Right atrium auricular region (tissue), 2 donors: ENCODE results near the gene UNC50. TPM values are rescaled to one million over a fixed set of nuclear protein-coding genes. Genes with fewer than 3 reads are reported as not detected.

Experiments
- DNase-seq: peaks from one replicate; pipeline ENCODE4 v3.0.0-alpha.2; 2019; ENCODE audit warnings: low spot score
- H3K27ac ChIP-seq, 2 donors: fragments of 200-600 bp; sonication (generic); 1 replicate in 1 of 2; 2 replicates in 1 of 2; pipeline ENCODE4 v1.5.1; 2016 to 2019
- H3K27me3 ChIP-seq, 2 donors: fragments of 200-600 bp; sonication (generic); one replicate each; pipeline versions ENCODE4 v1.5.1 to v1.6.0; 2017 to 2019
- H3K36me3 ChIP-seq: fragments of 200-600 bp; sonication (generic); one replicate; pipeline ENCODE4 v1.5.1; 2016
- H3K4me1 ChIP-seq, 2 donors: fragments of 200-600 bp; sonication (generic); one replicate each; pipeline versions ENCODE4 v1.5.1 to v1.6.0; 2017 to 2019
- H3K4me3 ChIP-seq, 2 donors: fragments of 200-600 bp; sonication (generic); 1 replicate in 1 of 2; 2 replicates in 1 of 2; pipeline ENCODE4 v1.5.1; 2017 to 2019; ENCODE audit warnings: mild to moderate bottlenecking in 1 of 2, moderate library complexity in 1 of 2
- H3K9me3 ChIP-seq, 2 donors: fragments of 200-600 bp; sonication (generic); one replicate each; pipeline ENCODE4 v1.5.1; 2019
- CTCF ChIP-seq, 2 donors: fragments of 200-600 bp; sonication (generic); IDR thresholded peaks; one replicate each; pipeline ENCODE4 v1.5.1; 2019; ENCODE audit warnings: antibody characterized with exemption in 2 of 2
- total RNA-seq, 2 donors: library from RNA; depleted of rRNA; stranded (reverse); fragments of >200 nt; gene quantifications; one replicate each; pipeline ENCODE4 v1.1.0, GENCODE V29; 2016

Gene UNC50
- total RNA-seq, 2 donors from 2014 or later, result 30.4 to 35.3 TPM

GRCh38 chr2:98561902-98562695 lies 46.3 kb upstream of the UNC50 start:
- Histone ChIP-seq H3K9me3 (no peaks in the 10 kb centered on the region), H3K27ac (peak overlapping the region; percentile 41 to 69), H3K27me3 (no peaks in the 10 kb centered on the region), H3K4me1 (peaks cover 0 to 47% of the 10 kb centered on the region in 2 donors), H3K4me3 (no peak overlapping the region), H3K36me3 (peaks cover 43% of the 10 kb centered on the region)
- no peak for DNase-seq
- TF ChIP-seq CTCF (IDR thresholded peaks at IDR 0.05), result no peak

DNA sequence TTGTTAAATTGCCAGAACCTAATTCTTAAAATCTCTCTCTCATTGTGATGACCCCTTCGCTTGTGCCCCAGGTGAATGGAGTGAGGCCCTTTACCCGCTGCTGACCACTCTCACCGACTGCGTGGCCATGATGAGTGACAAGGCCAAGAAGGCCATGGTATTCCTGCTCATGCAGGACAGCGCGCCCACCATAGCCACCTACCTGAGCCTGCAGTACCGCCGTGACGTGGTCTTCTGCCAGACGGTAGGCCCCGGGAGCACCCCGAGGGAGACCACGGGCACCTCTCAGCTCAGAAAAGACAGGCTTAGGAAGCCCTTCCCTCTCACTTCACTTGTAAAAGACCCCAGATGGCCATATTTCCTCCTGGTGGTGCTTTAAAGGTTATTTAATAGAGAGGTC lies 45.0 kb upstream of the UNC50 start:
- no peaks in the 10 kb centered on the region for H3K9me3 ChIP-seq
- no peak for TF ChIP-seq CTCF (IDR thresholded peaks at IDR 0.05)
- H3K27me3 ChIP-seq, result no peaks in the 10 kb centered on the region
- no peak overlapping the region for H3K27ac ChIP-seq
- no peak for DNase-seq
- H3K4me3 ChIP-seq, result no peak overlapping the region
- peaks cover 47% of the 10 kb centered on the region for H3K36me3 ChIP-seq
- peaks cover 0 to 47% of the 10 kb centered on the region in 2 donors for H3K4me1 ChIP-seq

- Histone ChIP-seq H3K4me1 (peaks cover 0 to 45% of the 10 kb centered on the region in 2 donors), H3K27ac (no peak overlapping the region), H3K36me3 (peaks cover 46% of the 10 kb centered on the region), H3K27me3 (no peaks in the 10 kb centered on the region), H3K9me3 (no peaks in the 10 kb centered on the region), H3K4me3 (no peak overlapping the region)
- TF ChIP-seq CTCF (IDR thresholded peaks at IDR 0.05), result no peak
- no peak for DNase-seq
These were observed 43.8 kb upstream of the UNC50 start for GRCh38 chr2:98564541-98565132.

- H3K4me1 ChIP-seq, result peaks cover 0 to 40% of the 10 kb centered on the region in 2 donors
- no peak overlapping the region for H3K27ac ChIP-seq
- H3K36me3 ChIP-seq, result peaks cover 51% of the 10 kb centered on the region
- H3K9me3 ChIP-seq, result no peaks in the 10 kb centered on the region
- no peak overlapping the region for H3K4me3 ChIP-seq
- TF ChIP-seq CTCF (IDR thresholded peaks at IDR 0.05), result no peak
- no peaks in the 10 kb centered on the region for H3K27me3 ChIP-seq
- DNase-seq, result no peak
These were observed 43.0 kb upstream of the UNC50 start for GRCh38 chr2:98565286-98565860.

GRCh38 chr2:98565941-98566340 lies 42.4 kb upstream of the UNC50 start:
- H3K36me3 ChIP-seq, result peaks cover 51% of the 10 kb centered on the region
- H3K4me1 ChIP-seq, result peaks cover 0 to 34% of the 10 kb centered on the region in 2 donors
- no peak overlapping the region for H3K4me3 ChIP-seq
- no peak for TF ChIP-seq CTCF (IDR thresholded peaks at IDR 0.05)
- no peaks in the 10 kb centered on the region for H3K9me3 ChIP-seq
- no peak overlapping the region for H3K27ac ChIP-seq
- no peak for DNase-seq
- no peaks in the 10 kb centered on the region for H3K27me3 ChIP-seq
